ENCODE measurements around the gene WDTC1. TPM values are rescaled to one million over a fixed set of nuclear protein-coding genes. Genes with fewer than 3 reads are reported as not detected.

The WDTC1 gene
- total and polyA plus RNA-seq, 2 of the 13 experiments (the other 11 are each of a cell fraction or from before 2014, with no cell fraction given) = 5.5 TPM

DNA sequence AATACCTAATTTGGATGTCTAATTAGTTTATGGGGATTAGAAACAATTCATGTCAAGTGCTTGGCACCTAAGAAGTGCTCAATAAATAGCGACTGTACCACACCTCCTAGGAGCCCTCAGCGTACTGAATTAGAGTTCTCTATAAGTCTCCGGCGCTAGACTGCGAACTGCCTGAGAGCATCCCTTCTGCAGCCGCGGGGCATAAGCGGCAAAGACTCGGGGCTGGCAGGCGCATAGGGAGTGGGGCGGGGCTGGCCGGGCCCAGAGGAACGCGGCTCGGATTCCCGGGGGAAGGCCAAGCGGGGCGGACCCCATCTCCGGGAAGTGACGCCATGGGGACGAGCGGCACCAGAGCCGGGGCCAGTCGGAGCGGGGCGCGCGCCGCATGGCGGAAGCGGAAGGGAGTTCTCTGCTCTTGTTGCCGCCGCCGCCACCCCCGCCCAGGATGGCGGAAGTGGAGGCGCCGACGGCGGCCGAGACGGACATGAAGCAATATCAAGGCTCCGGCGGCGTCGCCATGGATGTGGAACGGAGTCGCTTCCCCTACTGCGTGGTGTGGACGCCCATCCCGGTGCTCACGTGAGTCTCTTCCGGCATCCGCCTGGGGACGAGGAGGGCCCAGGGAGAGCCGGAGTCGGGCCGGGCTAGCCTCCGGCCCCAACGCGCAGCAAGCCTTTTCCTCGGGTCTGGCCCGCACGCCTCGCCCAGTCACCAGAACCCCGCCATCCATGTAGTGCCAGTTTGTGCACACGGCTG is 87.6 kb downstream of the WDTC1 start, which contains the start of gene TMEM222 (continued):
- TF ChIP-seq NFE2 (CRISPR knock-in tag; IDR thresholded peaks at IDR 0.05) = no peak
- TF ChIP-seq, protein P1, sequence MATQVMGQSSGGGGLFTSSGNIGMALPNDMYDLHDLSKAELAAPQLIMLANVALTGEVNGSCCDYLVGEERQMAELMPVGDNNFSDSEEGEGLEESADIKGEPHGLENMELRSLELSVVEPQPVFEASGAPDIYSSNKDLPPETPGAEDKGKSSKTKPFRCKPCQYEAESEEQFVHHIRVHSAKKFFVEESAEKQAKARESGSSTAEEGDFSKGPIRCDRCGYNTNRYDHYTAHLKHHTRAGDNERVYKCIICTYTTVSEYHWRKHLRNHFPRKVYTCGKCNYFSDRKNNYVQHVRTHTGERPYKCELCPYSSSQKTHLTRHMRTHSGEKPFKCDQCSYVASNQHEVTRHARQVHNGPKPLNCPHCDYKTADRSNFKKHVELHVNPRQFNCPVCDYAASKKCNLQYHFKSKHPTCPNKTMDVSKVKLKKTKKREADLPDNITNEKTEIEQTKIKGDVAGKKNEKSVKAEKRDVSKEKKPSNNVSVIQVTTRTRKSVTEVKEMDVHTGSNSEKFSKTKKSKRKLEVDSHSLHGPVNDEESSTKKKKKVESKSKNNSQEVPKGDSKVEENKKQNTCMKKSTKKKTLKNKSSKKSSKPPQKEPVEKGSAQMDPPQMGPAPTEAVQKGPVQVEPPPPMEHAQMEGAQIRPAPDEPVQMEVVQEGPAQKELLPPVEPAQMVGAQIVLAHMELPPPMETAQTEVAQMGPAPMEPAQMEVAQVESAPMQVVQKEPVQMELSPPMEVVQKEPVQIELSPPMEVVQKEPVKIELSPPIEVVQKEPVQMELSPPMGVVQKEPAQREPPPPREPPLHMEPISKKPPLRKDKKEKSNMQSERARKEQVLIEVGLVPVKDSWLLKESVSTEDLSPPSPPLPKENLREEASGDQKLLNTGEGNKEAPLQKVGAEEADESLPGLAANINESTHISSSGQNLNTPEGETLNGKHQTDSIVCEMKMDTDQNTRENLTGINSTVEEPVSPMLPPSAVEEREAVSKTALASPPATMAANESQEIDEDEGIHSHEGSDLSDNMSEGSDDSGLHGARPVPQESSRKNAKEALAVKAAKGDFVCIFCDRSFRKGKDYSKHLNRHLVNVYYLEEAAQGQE (IDR thresholded peaks at IDR 0.05; ENCODE audit: borderline replicate concordance in 1 of 2, low read depth in 1 of 2, low read length in 2 of 2) = no peak
- TF ChIP-seq, protein P2, sequence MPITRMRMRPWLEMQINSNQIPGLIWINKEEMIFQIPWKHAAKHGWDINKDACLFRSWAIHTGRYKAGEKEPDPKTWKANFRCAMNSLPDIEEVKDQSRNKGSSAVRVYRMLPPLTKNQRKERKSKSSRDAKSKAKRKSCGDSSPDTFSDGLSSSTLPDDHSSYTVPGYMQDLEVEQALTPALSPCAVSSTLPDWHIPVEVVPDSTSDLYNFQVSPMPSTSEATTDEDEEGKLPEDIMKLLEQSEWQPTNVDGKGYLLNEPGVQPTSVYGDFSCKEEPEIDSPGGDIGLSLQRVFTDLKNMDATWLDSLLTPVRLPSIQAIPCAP (CRISPR knock-in tag; IDR thresholded peaks at IDR 0.05; ENCODE audit: low read depth) = no peak
- peak; percentile 81; the same call in 1 of the 2 replicates for TF ChIP-seq STAT5B (CRISPR knock-in tag; IDR thresholded peaks at IDR 0.05)
- TF ChIP-seq, protein P3, sequence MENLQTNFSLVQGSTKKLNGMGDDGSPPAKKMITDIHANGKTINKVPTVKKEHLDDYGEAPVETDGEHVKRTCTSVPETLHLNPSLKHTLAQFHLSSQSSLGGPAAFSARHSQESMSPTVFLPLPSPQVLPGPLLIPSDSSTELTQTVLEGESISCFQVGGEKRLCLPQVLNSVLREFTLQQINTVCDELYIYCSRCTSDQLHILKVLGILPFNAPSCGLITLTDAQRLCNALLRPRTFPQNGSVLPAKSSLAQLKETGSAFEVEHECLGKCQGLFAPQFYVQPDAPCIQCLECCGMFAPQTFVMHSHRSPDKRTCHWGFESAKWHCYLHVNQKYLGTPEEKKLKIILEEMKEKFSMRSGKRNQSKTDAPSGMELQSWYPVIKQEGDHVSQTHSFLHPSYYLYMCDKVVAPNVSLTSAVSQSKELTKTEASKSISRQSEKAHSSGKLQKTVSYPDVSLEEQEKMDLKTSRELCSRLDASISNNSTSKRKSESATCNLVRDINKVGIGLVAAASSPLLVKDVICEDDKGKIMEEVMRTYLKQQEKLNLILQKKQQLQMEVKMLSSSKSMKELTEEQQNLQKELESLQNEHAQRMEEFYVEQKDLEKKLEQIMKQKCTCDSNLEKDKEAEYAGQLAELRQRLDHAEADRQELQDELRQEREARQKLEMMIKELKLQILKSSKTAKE (CRISPR knock-in tag; IDR thresholded peaks at IDR 0.05; ENCODE audit: borderline replicate concordance) = peak; percentile 83
- TF ChIP-seq ZNF12 (CRISPR knock-in tag; IDR thresholded peaks at IDR 0.05) = no peak
- TF ChIP-seq, protein P4, sequence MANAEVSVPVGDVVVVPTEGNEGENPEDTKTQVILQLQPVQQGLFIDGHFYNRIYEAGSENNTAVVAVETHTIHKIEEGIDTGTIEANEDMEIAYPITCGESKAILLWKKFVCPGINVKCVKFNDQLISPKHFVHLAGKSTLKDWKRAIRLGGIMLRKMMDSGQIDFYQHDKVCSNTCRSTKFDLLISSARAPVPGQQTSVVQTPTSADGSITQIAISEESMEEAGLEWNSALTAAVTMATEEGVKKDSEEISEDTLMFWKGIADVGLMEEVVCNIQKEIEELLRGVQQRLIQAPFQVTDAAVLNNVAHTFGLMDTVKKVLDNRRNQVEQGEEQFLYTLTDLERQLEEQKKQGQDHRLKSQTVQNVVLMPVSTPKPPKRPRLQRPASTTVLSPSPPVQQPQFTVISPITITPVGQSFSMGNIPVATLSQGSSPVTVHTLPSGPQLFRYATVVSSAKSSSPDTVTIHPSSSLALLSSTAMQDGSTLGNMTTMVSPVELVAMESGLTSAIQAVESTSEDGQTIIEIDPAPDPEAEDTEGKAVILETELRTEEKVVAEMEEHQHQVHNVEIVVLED (CRISPR knock-in tag; IDR thresholded peaks at IDR 0.05; ENCODE audit: borderline replicate concordance) = peak; percentile 91
- TF ChIP-seq, protein P5, sequence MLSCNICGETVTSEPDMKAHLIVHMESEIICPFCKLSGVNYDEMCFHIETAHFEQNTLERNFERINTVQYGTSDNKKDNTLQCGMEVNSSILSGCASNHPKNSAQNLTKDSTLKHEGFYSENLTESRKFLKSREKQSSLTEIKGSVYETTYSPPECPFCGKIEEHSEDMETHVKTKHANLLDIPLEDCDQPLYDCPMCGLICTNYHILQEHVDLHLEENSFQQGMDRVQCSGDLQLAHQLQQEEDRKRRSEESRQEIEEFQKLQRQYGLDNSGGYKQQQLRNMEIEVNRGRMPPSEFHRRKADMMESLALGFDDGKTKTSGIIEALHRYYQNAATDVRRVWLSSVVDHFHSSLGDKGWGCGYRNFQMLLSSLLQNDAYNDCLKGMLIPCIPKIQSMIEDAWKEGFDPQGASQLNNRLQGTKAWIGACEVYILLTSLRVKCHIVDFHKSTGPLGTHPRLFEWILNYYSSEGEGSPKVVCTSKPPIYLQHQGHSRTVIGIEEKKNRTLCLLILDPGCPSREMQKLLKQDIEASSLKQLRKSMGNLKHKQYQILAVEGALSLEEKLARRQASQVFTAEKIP (CRISPR knock-in tag; IDR thresholded peaks at IDR 0.05; ENCODE audit: borderline replicate concordance) = no peak
- peak; percentile 68; the same call in 1 of the 2 replicates for TF ChIP-seq SP140L (CRISPR knock-in tag; IDR thresholded peaks at IDR 0.05; ENCODE audit: borderline replicate concordance)
- TF ChIP-seq, protein P6, sequence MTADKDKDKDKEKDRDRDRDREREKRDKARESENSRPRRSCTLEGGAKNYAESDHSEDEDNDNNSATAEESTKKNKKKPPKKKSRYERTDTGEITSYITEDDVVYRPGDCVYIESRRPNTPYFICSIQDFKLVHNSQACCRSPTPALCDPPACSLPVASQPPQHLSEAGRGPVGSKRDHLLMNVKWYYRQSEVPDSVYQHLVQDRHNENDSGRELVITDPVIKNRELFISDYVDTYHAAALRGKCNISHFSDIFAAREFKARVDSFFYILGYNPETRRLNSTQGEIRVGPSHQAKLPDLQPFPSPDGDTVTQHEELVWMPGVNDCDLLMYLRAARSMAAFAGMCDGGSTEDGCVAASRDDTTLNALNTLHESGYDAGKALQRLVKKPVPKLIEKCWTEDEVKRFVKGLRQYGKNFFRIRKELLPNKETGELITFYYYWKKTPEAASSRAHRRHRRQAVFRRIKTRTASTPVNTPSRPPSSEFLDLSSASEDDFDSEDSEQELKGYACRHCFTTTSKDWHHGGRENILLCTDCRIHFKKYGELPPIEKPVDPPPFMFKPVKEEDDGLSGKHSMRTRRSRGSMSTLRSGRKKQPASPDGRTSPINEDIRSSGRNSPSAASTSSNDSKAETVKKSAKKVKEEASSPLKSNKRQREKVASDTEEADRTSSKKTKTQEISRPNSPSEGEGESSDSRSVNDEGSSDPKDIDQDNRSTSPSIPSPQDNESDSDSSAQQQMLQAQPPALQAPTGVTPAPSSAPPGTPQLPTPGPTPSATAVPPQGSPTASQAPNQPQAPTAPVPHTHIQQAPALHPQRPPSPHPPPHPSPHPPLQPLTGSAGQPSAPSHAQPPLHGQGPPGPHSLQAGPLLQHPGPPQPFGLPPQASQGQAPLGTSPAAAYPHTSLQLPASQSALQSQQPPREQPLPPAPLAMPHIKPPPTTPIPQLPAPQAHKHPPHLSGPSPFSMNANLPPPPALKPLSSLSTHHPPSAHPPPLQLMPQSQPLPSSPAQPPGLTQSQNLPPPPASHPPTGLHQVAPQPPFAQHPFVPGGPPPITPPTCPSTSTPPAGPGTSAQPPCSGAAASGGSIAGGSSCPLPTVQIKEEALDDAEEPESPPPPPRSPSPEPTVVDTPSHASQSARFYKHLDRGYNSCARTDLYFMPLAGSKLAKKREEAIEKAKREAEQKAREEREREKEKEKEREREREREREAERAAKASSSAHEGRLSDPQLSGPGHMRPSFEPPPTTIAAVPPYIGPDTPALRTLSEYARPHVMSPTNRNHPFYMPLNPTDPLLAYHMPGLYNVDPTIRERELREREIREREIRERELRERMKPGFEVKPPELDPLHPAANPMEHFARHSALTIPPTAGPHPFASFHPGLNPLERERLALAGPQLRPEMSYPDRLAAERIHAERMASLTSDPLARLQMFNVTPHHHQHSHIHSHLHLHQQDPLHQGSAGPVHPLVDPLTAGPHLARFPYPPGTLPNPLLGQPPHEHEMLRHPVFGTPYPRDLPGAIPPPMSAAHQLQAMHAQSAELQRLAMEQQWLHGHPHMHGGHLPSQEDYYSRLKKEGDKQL (CRISPR knock-in tag; IDR thresholded peaks at IDR 0.05; ENCODE audit: low read depth) = no peak
